ENCODE results near the gene KIF26B. TPM values are rescaled to one million over a fixed set of nuclear protein-coding genes. Genes with fewer than 3 reads are reported as not detected.

The KIF26B gene
- polyA plus RNA-seq, 1 donor from 2014 or later: 6.3 TPM

DNA sequence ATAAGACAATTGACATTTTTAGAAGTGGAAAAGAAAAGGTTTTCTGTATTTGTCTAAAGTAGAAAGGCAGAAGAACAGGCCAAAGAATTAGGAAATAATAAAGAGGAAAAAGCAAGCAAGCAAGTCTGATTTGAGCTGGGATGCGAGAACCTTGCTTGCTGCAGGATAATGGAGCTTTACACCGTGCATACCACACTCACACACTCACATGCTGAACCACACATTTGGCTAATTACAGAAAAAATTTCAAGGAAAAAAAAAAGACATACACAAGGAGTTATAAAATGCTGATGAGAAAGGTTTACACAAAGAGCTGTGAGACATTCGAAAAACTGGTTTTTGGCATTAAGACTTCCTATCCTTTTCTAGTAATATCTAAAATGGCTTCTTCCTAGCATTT is 593.9 kb downstream of the KIF26B start:
- Histone ChIP-seq H3K27me3 (ENCODE audit: insufficient read depth, low read depth, low read length) (no peaks in the 10 kb centered on the region), H2AFZ (ENCODE audit: low read depth, low read length) (no peak overlapping the region), H3K9me3 (ENCODE audit: low read length) (no peaks in the 10 kb centered on the region), H3K27ac (ENCODE audit: low read length) (no peak overlapping the region), H3K4me2 (ENCODE audit: low read length) (no peak overlapping the region), H3K36me3 (ENCODE audit: insufficient read depth, low read length) (no peaks in the 10 kb centered on the region), H3K9me2 (ENCODE audit: insufficient read depth, low read length) (no peaks in the 10 kb centered on the region), H4K20me1 (ENCODE audit: insufficient read depth) (no peaks in the 10 kb centered on the region), H3K4me3 (ENCODE audit: low read length) (no peak overlapping the region), H3K9ac (ENCODE audit: low read length) (no peak overlapping the region), H3F3A (ENCODE audit: insufficient read depth, low read length, poor library complexity, severe bottlenecking) (no peaks in the 10 kb centered on the region), H3K79me2 (replicated peaks; ENCODE audit: insufficient read depth, low read length) (no peaks in the 10 kb centered on the region)
- TF ChIP-seq POLR2AphosphoS5 (IDR thresholded peaks at IDR 0.05) (no peak), EP300 (conservative IDR thresholded peaks at IDR 0.05; ENCODE audit: poor library complexity, severe bottlenecking) (no peak), TAF1 (IDR thresholded peaks at IDR 0.05; ENCODE audit: low read depth) (no peak), CTCF (IDR thresholded peaks at IDR 0.05; ENCODE audit: poor library complexity, severe bottlenecking) (no peak), EZH2 (IDR thresholded peaks at IDR 0.05; ENCODE audit: borderline replicate concordance, insufficient read depth, low read length, poor library complexity, severe bottlenecking) (no peak), SMC3 (conservative IDR thresholded peaks at IDR 0.05; ENCODE audit: poor library complexity) (no peak), REST (IDR thresholded peaks at IDR 0.05; ENCODE audit: borderline replicate concordance) (no peak)

DNA sequence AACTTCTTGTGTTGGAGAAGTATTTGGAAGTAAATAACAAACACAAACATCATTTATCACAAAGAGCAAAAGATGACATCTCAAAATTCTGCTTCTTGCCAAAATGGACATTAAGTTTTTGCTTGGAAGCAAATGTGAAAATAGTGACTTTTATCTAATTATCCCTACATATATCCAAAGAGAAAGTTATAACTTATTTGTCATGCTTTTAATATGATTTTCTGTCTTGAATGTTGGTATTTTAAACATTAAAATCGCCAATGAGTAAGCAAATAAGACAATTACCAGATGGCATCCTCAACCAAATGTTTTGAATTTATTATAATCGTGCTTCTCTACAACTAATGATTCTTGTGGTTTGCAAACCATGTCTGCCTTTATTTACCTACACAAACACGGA is 594.3 kb downstream of the KIF26B start:
- H2AFZ ChIP-seq (ENCODE audit: low read depth, low read length): no peak overlapping the region
- TF ChIP-seq MXI1 (conservative IDR thresholded peaks at IDR 0.05; ENCODE audit: poor library complexity, severe bottlenecking) (no peak), REST (IDR thresholded peaks at IDR 0.05; ENCODE audit: borderline replicate concordance) (no peak), SMC3 (conservative IDR thresholded peaks at IDR 0.05; ENCODE audit: poor library complexity) (no peak), CTCF (IDR thresholded peaks at IDR 0.05; ENCODE audit: poor library complexity, severe bottlenecking) (no peak), TAF1 (IDR thresholded peaks at IDR 0.05; ENCODE audit: low read depth) (no peak), RAD21 (conservative IDR thresholded peaks at IDR 0.05) (no peak), EP300 (conservative IDR thresholded peaks at IDR 0.05; ENCODE audit: poor library complexity, severe bottlenecking) (no peak), EZH2 (IDR thresholded peaks at IDR 0.05; ENCODE audit: borderline replicate concordance, insufficient read depth, low read length, poor library complexity, severe bottlenecking) (no peak), POLR2AphosphoS5 (IDR thresholded peaks at IDR 0.05) (no peak)
- H3K27ac ChIP-seq (ENCODE audit: low read length): no peak overlapping the region
- no peaks in the 10 kb centered on the region for H3K27me3 ChIP-seq (ENCODE audit: insufficient read depth, low read depth, low read length)
- no peaks in the 10 kb centered on the region for H3K9me2 ChIP-seq (ENCODE audit: insufficient read depth, low read length)
- no peak overlapping the region for H3K9ac ChIP-seq (ENCODE audit: low read length)
- no peaks in the 10 kb centered on the region for H4K20me1 ChIP-seq (ENCODE audit: insufficient read depth)
- no peak overlapping the region for H3K4me2 ChIP-seq (ENCODE audit: low read length)
- no peaks in the 10 kb centered on the region for H3K79me2 ChIP-seq (replicated peaks; ENCODE audit: insufficient read depth, low read length)
- H3K9me3 ChIP-seq (ENCODE audit: low read length): no peaks in the 10 kb centered on the region
- no peaks in the 10 kb centered on the region for H3K36me3 ChIP-seq (ENCODE audit: insufficient read depth, low read length)
- H3F3A ChIP-seq (ENCODE audit: insufficient read depth, low read length, poor library complexity, severe bottlenecking): no peaks in the 10 kb centered on the region
- no peak overlapping the region for H3K4me3 ChIP-seq (ENCODE audit: low read length)

Data from neural cell (in vitro differentiated cells).